Measurements from ENCODE around the gene ADNP2. TPM values are rescaled to one million over a fixed set of nuclear protein-coding genes. Genes with fewer than 3 reads are reported as not detected.

The ADNP2 gene
- total RNA-seq, 3 donors from 2014 or later, result 15.7 to 20.3 (median 20.1) TPM

GRCh38 chr18:80172056-80172455, 63.0 kb downstream of the ADNP2 start:
- Histone ChIP-seq H3K27me3 (no peaks in the 10 kb centered on the region), H3K9me3 (no peaks in the 10 kb centered on the region), H3K4me3 (no peak overlapping the region), H3K4me1 (no peaks in the 10 kb centered on the region), H3K36me3 (no peaks in the 10 kb centered on the region), H3K27ac (no peak overlapping the region)
- TF ChIP-seq POLR2A (IDR thresholded peaks at IDR 0.05) (no peak), POLR2AphosphoS5 (IDR thresholded peaks at IDR 0.05) (no peak)
- TF ChIP-seq, protein P1, sequence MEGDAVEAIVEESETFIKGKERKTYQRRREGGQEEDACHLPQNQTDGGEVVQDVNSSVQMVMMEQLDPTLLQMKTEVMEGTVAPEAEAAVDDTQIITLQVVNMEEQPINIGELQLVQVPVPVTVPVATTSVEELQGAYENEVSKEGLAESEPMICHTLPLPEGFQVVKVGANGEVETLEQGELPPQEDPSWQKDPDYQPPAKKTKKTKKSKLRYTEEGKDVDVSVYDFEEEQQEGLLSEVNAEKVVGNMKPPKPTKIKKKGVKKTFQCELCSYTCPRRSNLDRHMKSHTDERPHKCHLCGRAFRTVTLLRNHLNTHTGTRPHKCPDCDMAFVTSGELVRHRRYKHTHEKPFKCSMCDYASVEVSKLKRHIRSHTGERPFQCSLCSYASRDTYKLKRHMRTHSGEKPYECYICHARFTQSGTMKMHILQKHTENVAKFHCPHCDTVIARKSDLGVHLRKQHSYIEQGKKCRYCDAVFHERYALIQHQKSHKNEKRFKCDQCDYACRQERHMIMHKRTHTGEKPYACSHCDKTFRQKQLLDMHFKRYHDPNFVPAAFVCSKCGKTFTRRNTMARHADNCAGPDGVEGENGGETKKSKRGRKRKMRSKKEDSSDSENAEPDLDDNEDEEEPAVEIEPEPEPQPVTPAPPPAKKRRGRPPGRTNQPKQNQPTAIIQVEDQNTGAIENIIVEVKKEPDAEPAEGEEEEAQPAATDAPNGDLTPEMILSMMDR (IDR thresholded peaks at IDR 0.05), result no peak
- DNase-seq (ENCODE audit: low spot score in 2 of 2), result no peak
- intact Hi-C loops (cut with DNase I; ENCODE audit: low total_unique reads), result no loop called here

GRCh38 chr18:80173060-80173459, 64.0 kb downstream of the ADNP2 start:
- Histone ChIP-seq H3K36me3 (no peaks in the 10 kb centered on the region), H3K9me3 (no peaks in the 10 kb centered on the region), H3K27ac (no peak overlapping the region), H3K4me1 (no peaks in the 10 kb centered on the region), H3K27me3 (no peaks in the 10 kb centered on the region), H3K4me3 (no peak overlapping the region)
- intact Hi-C loops (cut with DNase I; ENCODE audit: low total_unique reads), result no loop called here
- TF ChIP-seq POLR2AphosphoS5 (IDR thresholded peaks at IDR 0.05) (no peak), POLR2A (IDR thresholded peaks at IDR 0.05) (no peak)
- TF ChIP-seq, protein P1 (IDR thresholded peaks at IDR 0.05), result no peak
- DNase-seq (ENCODE audit: low spot score in 2 of 2), result no peak

DNA sequence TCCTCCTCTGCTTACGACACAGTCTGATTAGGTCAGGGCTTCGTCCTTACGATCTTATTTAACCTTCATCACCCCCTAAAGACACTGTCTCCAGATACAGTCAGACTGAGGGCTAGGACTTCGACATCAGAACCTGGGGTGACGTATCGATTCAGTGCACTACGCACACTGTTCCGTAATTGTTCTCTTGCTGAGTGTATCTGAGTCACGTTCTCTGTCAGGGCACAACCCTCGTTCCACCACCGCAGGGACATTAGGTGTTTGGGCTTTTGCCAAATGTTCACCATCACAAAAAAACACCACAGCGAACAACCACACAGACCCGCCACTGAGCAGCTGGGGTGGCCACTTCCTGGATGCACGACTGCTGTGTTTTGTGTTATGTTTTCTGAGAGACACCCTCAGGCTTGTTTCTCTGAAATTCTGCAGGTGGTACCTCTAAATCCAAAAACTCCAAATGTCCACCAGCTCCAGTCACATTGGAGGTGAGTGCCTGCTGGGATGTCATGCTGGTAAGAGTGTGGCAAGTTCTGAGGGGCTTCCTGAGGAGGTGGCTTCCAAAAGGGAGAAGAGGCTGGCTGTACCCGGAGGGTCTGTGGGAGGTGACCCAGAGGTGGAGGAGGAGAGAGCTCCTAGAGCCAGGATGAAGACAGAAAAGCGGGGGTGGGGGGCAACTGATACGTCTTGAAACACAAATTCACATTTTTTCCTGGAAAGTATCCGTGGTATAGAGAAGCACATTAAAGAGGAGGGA, 66.6 kb downstream of the ADNP2 start:
- no peak for TF ChIP-seq POLR2AphosphoS5 (IDR thresholded peaks at IDR 0.05)
- TF ChIP-seq, protein P1 (IDR thresholded peaks at IDR 0.05), result no peak
- TF ChIP-seq POLR2A (IDR thresholded peaks at IDR 0.05), result no peak
- no peaks in the 10 kb centered on the region for H3K9me3 ChIP-seq
- H3K4me3 ChIP-seq, result no peak overlapping the region
- intact Hi-C loops (cut with DNase I; ENCODE audit: low total_unique reads), result no loop called here
- no peaks in the 10 kb centered on the region for H3K36me3 ChIP-seq
- no peak overlapping the region for H3K27ac ChIP-seq
- DNase-seq (ENCODE audit: low spot score in 2 of 2), result no peak
- no peaks in the 10 kb centered on the region for H3K4me1 ChIP-seq
- no peaks in the 10 kb centered on the region for H3K27me3 ChIP-seq

DNA sequence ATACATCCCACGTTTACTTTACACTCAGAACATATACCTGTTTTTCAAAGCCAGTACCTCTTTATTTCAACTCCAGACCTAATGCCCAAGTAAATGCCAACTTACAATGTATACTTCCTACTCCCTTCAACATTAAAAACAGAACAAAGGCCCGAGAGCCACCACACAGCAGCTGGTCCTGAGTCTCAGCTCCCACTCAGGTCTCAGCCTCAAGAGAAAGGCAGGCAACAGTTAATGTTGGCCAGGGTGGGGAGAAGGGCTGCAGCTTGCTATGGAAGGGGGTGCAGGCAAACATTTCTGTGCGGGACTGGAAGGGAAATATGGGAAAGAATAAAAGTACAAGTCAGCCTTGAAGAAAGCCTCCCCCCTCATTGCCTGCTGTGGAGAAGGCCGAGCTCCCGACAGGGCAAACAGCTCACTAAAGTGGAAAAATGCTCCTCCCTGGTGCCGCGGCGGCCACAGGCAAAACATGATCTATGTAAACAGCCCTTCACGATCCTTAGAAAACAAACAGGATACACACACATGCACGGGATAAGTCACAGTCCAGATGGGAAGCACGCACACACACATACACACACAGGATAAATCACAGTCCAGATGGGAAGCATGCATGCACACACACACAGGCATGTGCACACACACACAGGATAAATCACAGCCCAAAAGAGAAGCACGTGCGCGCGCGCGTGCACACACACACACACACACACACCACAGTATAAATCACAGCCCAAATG, 67.4 kb downstream of the ADNP2 start:
- Histone ChIP-seq H3K27ac (peak overlapping the region; percentile 10 to 12), H3K36me3 (no peaks in the 10 kb centered on the region), H3K9me3 (no peaks in the 10 kb centered on the region), H3K4me1 (no peaks in the 10 kb centered on the region), H3K4me3 (peak overlapping the region in 2 of 3 donors; percentile 7 to 39), H3K27me3 (no peaks in the 10 kb centered on the region)
- intact Hi-C loops (cut with DNase I; ENCODE audit: low total_unique reads), result no loop called here
- no peak for DNase-seq (ENCODE audit: low spot score in 2 of 2)
- TF ChIP-seq, protein P1 (IDR thresholded peaks at IDR 0.05), result no peak
- TF ChIP-seq POLR2A (IDR thresholded peaks at IDR 0.05) (no peak), POLR2AphosphoS5 (IDR thresholded peaks at IDR 0.05) (no peak)

DNA sequence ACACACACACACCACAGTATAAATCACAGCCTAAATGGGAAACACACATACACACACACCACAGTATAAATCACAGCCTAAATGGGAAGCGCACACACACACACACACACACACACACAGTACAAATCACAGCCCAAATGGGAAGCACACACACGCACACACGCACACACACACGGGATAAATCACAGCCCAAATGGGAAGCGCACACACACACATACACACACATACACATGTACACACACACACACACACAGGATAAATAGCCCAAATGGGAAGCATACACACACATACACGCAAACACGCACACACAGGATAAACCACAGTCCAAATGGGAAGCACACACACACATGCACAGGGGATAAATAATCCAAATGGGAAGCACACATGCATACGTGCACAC, 68.1 kb downstream of the ADNP2 start:
- H3K9me3 ChIP-seq, result no peaks in the 10 kb centered on the region
- no peak for DNase-seq (ENCODE audit: low spot score in 2 of 2)
- H3K36me3 ChIP-seq, result no peaks in the 10 kb centered on the region
- H3K4me3 ChIP-seq, result peak overlapping the region in 1 of 3 donors; percentile 39
- no peaks in the 10 kb centered on the region for H3K4me1 ChIP-seq
- no peak overlapping the region for H3K27ac ChIP-seq
- H3K27me3 ChIP-seq, result no peaks in the 10 kb centered on the region
- intact Hi-C loops (cut with DNase I; ENCODE audit: low total_unique reads), result no loop called here
- TF ChIP-seq POLR2A (IDR thresholded peaks at IDR 0.05) (no peak), POLR2AphosphoS5 (IDR thresholded peaks at IDR 0.05) (no peak)
- TF ChIP-seq, protein P1 (IDR thresholded peaks at IDR 0.05), result no peak
